ENCODE measurements around the gene TENM4.

TENM4 gene

DNA sequence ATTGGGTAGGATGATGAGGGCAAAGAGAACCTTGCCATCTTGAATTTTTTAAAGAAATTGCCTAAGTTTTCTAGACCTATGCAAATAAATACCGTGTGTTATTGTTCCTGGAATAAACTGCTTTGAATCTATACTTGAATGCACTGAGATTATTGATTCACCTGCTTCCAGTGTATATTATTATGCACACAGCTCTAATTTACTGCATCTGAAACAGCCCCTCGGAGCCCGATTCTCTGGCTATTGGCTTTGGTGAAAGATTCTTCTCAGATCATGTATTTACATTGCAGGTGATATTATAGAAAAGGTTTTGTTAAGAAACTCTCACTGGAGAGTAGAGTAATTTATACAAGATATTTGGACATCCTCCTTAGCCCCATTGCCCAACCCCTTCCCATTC is 254.2 kb downstream of the TENM4 start:
- no peak for DNase-seq (ENCODE audit: low read depth in 1 of 2, low spot score in 1 of 2)

DNA sequence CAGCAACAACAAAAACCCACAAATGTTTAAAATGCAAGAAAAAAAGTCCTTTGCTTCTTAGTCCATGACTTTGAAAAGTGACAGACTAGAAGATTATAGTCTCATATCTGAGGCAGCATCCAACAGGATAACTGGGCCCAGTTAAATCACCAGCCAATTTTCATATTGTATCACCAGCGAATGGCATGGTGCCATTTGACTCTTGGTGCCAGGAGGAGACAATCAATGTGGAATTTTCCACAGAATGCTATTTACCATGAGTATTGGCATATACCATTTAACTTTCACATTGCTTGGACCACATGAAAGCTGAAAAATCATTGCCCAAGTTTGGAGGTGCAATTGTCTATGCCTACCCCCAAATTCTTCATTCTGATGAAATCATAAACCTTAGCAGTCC is 255.5 kb downstream of the TENM4 start:
- DNase-seq (ENCODE audit: low read depth in 1 of 2, low spot score in 1 of 2): no peak

- no peak for DNase-seq (ENCODE audit: low read depth in 1 of 2, low spot score in 1 of 2)
Measured at GRCh38 chr11:79184285-79184684, 256.5 kb downstream of the TENM4 start.

DNA sequence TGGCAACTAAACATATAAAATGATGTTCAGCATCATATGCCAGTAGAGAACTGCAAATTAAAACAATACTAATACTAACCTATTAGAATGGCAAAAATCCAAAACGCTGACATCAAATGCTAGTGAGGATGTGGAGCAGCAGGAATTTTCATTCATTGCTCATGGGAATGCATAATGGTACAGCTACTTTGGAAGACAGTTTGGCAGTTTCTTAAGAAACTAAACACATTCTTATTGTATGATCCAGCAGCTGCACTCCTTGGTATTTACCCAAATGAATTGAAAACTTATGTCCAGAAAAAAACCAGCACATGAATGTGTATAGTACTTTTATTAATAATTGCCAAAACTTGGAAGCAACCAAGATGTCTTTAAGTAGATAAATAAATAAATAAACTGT is 258.0 kb downstream of the TENM4 start:
- no peak for DNase-seq (ENCODE audit: low read depth in 1 of 2, low spot score in 1 of 2)

- DNase-seq (ENCODE audit: low read depth in 1 of 2, low spot score in 1 of 2): no peak
Measured at GRCh38 chr11:79179087-79179486, 261.7 kb downstream of the TENM4 start.

- DNase-seq (ENCODE audit: low read depth in 1 of 2, low spot score in 1 of 2): no peak
Measured at GRCh38 chr11:79174045-79175008, 266.5 kb downstream of the TENM4 start.

DNA sequence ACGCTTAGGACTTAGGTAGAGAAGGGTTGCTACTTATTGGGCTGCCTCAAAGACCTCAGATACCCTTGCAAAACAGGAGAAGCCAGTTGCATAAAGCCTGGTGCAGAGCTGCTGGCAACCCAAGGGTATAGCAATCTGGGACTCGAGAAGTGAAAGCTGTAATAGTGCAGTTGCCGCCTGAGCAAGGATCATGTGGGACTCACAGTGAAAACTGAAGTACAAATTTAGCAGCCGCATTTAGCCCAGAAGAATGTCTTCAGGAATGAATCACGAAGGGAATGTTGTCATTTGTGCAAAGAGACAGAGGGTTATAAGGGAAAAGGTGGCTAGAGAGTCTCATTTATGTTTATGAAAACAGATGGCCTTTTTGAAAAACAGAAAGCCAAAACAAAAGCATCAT is 267.2 kb downstream of the TENM4 start:
- no peak for DNase-seq (ENCODE audit: low read depth in 1 of 2, low spot score in 1 of 2)

DNA sequence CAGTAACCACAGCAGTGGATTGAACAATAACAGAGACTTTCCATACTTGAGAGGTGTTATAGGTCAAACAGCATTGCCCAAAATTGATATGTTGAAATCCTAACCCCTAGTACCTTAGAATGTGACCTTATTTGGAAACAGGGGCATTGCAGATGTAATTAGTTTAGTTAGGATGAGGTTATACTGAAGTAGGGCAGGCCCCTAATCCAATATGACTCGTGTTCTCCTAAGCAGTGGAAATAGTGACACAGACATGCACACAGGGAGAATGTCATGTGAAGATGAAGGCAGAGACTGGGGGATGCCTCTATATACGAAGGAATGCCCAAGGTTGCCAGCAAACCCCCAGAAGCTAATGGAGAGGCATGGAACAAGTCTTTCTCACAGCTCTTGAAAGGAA is 270.5 kb downstream of the TENM4 start:
- no peak for DNase-seq (ENCODE audit: low read depth in 1 of 2, low spot score in 1 of 2)

GRCh38 chr11:79168530-79169110 is 272.2 kb downstream of the TENM4 start:
- no peak for DNase-seq (ENCODE audit: low read depth in 1 of 2, low spot score in 1 of 2)

DNA sequence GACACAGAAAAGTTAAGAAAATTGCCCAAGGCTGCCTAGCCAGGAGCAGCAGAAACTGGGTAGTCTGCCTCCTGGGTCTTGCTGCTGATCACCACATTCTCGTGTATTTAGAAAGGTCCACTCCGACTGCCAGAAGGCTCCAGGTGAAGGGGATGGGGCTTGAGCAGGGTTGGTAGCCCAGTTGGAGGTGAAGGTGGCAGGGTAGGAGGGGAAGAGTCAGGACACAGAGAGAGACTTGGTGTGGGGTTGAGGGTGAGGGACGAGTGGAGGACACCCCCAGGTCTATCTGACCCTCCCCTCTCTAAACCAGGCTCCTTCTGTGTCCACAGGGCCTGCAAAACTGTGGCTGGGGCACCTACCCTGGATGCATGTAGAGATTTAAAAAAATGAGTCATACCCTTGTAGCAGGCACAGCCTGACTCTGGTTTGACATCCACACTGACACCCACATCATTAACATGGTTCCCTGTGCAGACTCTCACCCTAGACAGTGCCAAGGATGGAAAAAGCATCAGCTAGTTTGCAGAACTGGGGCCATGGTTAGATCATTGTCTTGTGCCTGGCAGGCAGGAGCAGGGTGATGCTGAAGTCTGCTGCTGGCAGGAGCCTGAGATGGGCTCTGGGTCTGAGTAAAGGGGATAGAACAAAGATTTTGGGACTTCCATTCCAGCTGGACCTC is 273.2 kb downstream of the TENM4 start:
- DNase-seq (ENCODE audit: low read depth in 1 of 2, low spot score in 1 of 2): no peak

GRCh38 chr11:79165908-79166307 is 274.9 kb downstream of the TENM4 start:
- no peak for DNase-seq (ENCODE audit: low read depth in 1 of 2, low spot score in 1 of 2)

- no peak for DNase-seq (ENCODE audit: low read depth in 1 of 2, low spot score in 1 of 2)
Measured at GRCh38 chr11:79160791-79161403, 279.9 kb downstream of the TENM4 start.

- no peak for DNase-seq (ENCODE audit: low read depth in 1 of 2, low spot score in 1 of 2)
Measured at GRCh38 chr11:79159657-79160450, 281.0 kb downstream of the TENM4 start.

GRCh38 chr11:79157738-79158137 is 283.1 kb downstream of the TENM4 start:
- DNase-seq (ENCODE audit: low read depth in 1 of 2, low spot score in 1 of 2): no peak

DNA sequence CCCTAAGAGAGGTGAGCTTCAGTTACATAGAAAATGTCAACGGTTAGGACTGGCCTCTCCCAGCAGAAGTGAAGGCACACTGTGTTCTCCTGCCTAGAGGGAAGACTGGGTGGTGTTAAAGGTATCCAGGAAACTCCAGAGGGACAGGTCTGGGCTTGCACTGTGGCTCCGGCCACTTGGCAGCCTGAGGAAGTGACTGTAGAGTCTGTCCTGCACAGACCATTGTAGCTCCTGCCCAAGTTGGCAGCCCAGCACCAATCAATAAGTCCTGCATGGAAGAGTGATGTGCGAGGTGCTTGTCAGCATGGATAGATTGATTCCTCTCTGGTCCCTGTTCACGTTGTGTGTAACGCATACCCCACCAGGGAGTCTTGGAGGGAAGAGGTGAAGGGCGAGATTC is 284.8 kb downstream of the TENM4 start:
- DNase-seq (ENCODE audit: low read depth in 1 of 2, low spot score in 1 of 2): no peak

DNA sequence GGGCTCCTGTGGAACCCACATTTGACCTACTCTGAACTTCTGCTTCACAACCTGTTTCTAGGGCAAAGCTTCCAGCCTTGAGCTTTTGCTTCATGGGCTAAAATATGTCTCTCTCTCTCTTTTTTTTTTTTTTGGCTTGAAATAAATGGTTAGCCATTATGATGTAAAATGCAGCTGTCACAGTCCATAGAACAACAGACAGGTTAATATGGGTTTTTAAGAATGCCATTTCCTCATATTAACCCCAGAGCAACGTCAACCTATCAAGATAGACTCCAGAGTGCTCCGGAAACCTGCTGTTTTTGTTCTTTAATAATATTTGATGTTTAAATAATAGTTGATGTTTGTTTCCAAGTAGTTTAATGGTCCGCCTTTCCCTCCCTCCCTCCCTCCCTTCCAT is 285.6 kb downstream of the TENM4 start:
- no peak for DNase-seq (ENCODE audit: low read depth in 1 of 2, low spot score in 1 of 2)

GRCh38 chr11:79152511-79152910 is 288.3 kb downstream of the TENM4 start:
- DNase-seq (ENCODE audit: low read depth in 1 of 2, low spot score in 1 of 2): no peak

DNA sequence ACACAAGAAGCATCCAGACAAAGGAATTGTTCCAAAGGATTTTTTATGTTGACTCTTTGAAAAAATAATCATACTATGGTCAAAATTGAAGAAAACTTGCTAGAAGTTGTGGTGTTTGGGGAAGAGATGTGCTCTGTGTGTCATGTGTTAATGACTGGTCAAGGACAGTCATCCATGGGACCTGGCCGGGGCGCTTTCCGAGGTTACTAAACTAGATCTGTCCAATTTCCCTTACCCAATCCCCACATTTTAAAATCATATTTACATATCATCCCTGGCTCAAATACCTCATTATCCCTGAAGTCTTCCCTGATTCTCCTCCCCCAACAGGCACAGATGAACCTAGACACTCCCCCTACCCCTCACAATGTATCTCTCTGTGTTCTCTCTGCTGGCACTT is 289.4 kb downstream of the TENM4 start:
- DNase-seq (ENCODE audit: low read depth in 1 of 2, low spot score in 1 of 2): no peak

- DNase-seq (ENCODE audit: low read depth in 1 of 2, low spot score in 1 of 2): no peak
Measured at GRCh38 chr11:79150966-79151365, 289.9 kb downstream of the TENM4 start.

DNA sequence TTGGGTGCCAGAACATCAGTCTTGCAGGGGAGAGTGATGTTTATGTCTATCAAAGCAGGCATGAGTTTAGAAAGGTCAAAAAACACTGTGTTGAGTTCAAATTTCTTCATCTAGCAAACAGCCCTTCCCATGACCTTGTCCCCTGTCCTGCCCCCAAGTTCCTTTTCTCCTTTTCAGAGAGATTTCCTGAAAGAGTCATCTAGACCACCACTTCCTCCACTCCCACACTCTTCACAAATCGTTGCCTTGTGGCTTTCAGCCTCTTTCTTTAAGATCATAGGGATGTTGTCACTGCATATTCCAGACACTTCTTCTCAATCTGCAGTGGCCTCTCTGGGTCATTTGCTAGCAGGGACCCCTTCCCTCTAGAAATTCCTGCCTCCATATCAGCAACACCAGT is 290.5 kb downstream of the TENM4 start:
- no peak for DNase-seq (ENCODE audit: low read depth in 1 of 2, low spot score in 1 of 2)

DNA sequence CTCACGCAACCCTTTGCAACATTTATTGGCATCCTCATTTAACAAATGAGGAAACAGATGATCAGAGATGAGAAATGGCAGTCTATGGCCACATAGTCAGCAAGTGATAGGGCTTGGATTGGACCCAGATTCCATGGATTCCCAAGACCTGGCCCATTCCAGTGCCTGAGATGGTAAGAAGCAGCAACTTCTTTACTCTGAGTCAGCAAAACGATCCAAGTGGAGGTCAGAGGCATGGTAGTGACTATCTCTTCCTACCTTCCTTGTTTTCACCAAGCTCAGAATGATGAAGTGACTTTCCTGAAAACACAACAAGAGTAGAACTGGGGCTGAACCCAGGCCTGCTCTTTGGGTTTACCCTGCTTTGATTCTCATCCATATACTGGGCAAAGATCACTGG is 293.1 kb downstream of the TENM4 start:
- no peak for DNase-seq (ENCODE audit: low read depth in 1 of 2, low spot score in 1 of 2)

Measured in activated CD4-positive, alpha-beta T cell treated with anti-CD3 and anti-CD28 coated beads, Interleukin-2, amount 50 U/mL, for 24 hours (primary cell).